Measurements from ENCODE around the gene LAGE3.

The LAGE3 gene

GRCh38 chrX:154473683-154474082, 5.4 kb downstream of the LAGE3 start:
- DNase-seq: no peak

- no peak for DNase-seq
These were observed 6.1 kb downstream of the LAGE3 start for GRCh38 chrX:154472685-154473632.

GRCh38 chrX:154471839-154472684, 7.0 kb downstream of the LAGE3 start:
- DNase-seq: no peak

GRCh38 chrX:154470914-154471568, 8.0 kb downstream of the LAGE3 start:
- DNase-seq: no peak

GRCh38 chrX:154470434-154470833, 8.6 kb downstream of the LAGE3 start:
- DNase-seq: no peak

GRCh38 chrX:154469880-154470279, 9.2 kb downstream of the LAGE3 start:
- no peak for DNase-seq

- DNase-seq: no peak
These were observed 10.0 kb downstream of the LAGE3 start for GRCh38 chrX:154469114-154469513.

- no peak for DNase-seq
These were observed 10.9 kb downstream of the LAGE3 start for GRCh38 chrX:154468217-154468616.

- no peak for DNase-seq
These were observed 11.5 kb downstream of the LAGE3 start for GRCh38 chrX:154467556-154467955.

- no peak for DNase-seq
These were observed 12.2 kb downstream of the LAGE3 start for GRCh38 chrX:154466907-154467306.

- no peak for DNase-seq
These were observed 13.0 kb downstream of the LAGE3 start for GRCh38 chrX:154466036-154466435.

GRCh38 chrX:154465601-154466000, 13.5 kb downstream of the LAGE3 start:
- no peak for DNase-seq

- DNase-seq: no peak
These were observed 14.2 kb downstream of the LAGE3 start for GRCh38 chrX:154464806-154465365.

- no peak for DNase-seq
These were observed 15.4 kb downstream of the LAGE3 start for GRCh38 chrX:154463611-154464220.

- no peak for DNase-seq
These were observed 16.7 kb downstream of the LAGE3 start for GRCh38 chrX:154462396-154462795.

- no peak for DNase-seq
These were observed 18.8 kb downstream of the LAGE3 start for GRCh38 chrX:154460326-154460725.

- DNase-seq: no peak
These were observed 19.2 kb downstream of the LAGE3 start for GRCh38 chrX:154459832-154460231.

GRCh38 chrX:154458954-154459778, 19.9 kb downstream of the LAGE3 start:
- no peak for DNase-seq

GRCh38 chrX:154458116-154458953, 20.7 kb downstream of the LAGE3 start, which contains the start of gene PLXNA3:
TSS of gene PLXNA3 (plus strand) at chrX:154458281. CDS start at chrX:154460184, 1,903 bp downstream.
- DNase-seq: peak; percentile 16

GRCh38 chrX:154457491-154458115, 21.5 kb downstream of the LAGE3 start:
- DNase-seq: no peak
